Skeletal muscle satellite cell (primary cell): Measurements from ENCODE around the gene CENATAC.
"Not testable (repeated sequence)": the region's sequence is repeated elsewhere in the genome, so short reads cannot be mapped to it uniquely, and the experiment has no call there.

Experiments used
- H3K27me3 ChIP-seq: 2 replicates; pipeline ENCODE4 v1.7.0; 2013; ENCODE audit warnings: low read length; ENCODE audit not compliant: control insufficient read depth, insufficient read depth
- H3K36me3 ChIP-seq: 2 replicates; pipeline ENCODE4 v1.7.0; 2013; ENCODE audit warnings: mild to moderate bottlenecking, control low read depth, low read length; ENCODE audit not compliant: insufficient read depth
- H3K4me1 ChIP-seq: 2 replicates; pipeline ENCODE4 v1.7.0; 2013; ENCODE audit warnings: low read length; ENCODE audit not compliant: control insufficient read depth, insufficient read depth
- H3K4me2 ChIP-seq: 2 replicates; pipeline ENCODE4 v1.7.0; 2013; ENCODE audit warnings: mild to moderate bottlenecking, low read length
- H3K4me3 ChIP-seq: 2 replicates; pipeline ENCODE4 v1.7.0; 2013; ENCODE audit warnings: low read length
- H3K9ac ChIP-seq: 2 replicates; pipeline ENCODE4 v1.7.0; 2013; ENCODE audit warnings: mild to moderate bottlenecking, low read depth, low read length, moderate library complexity
- H3K9me3 ChIP-seq: replicated peaks from 2 replicates; pipeline ENCODE4 v1.7.0; 2013; ENCODE audit warnings: mild to moderate bottlenecking, control low read depth, low read length

CENATAC gene

GRCh38 chr11:118998822-118999221 is 884 bp downstream of the CENATAC start:
- Histone ChIP-seq H3K9me3 (no peaks in the 10 kb centered on the region), H3K9ac (peak overlapping the region; percentile 86), H3K27me3 (no peaks in the 10 kb centered on the region), H3K4me3 (peak overlapping the region; percentile 89), H3K4me2 (peak overlapping the region; percentile 94), H3K36me3 (peaks cover 28% of the 10 kb centered on the region), H3K4me1 (peaks cover 27% of the 10 kb centered on the region)

GRCh38 chr11:119000906-119001305 is 3.0 kb downstream of the CENATAC start:
- Histone ChIP-seq H3K4me1 (peaks cover 27% of the 10 kb centered on the region), H3K4me2 (no peak overlapping the region), H3K4me3 (no peak overlapping the region), H3K36me3 (peaks cover 37% of the 10 kb centered on the region), H3K9me3 (no peaks in the 10 kb centered on the region), H3K27me3 (no peaks in the 10 kb centered on the region), H3K9ac (no peak overlapping the region)

GRCh38 chr11:119006656-119007055 is 8.7 kb downstream of the CENATAC start:
- no peak overlapping the region for H3K4me3 ChIP-seq
- no peaks in the 10 kb centered on the region for H3K9me3 ChIP-seq
- H3K36me3 ChIP-seq, result peaks cover 36% of the 10 kb centered on the region
- no peak overlapping the region for H3K9ac ChIP-seq
- H3K27me3 ChIP-seq, result no peaks in the 10 kb centered on the region
- H3K4me2 ChIP-seq, result no peak overlapping the region
- no peaks in the 10 kb centered on the region for H3K4me1 ChIP-seq

- no peaks in the 10 kb centered on the region for H3K27me3 ChIP-seq
- H3K4me3 ChIP-seq, result no peak overlapping the region
- peaks cover 53% of the 10 kb centered on the region for H3K36me3 ChIP-seq
- H3K4me2 ChIP-seq, result no peak overlapping the region
- peaks cover 6% of the 10 kb centered on the region for H3K4me1 ChIP-seq
- H3K9me3 ChIP-seq, result no peaks in the 10 kb centered on the region
- no peak overlapping the region for H3K9ac ChIP-seq
These were observed 13.6 kb downstream of the CENATAC start for GRCh38 chr11:119011476-119012053.

- Histone ChIP-seq H3K4me1 (peaks cover 11% of the 10 kb centered on the region), H3K9ac (no peak overlapping the region), H3K36me3 (peaks cover 56% of the 10 kb centered on the region)
These were observed 14.8 kb downstream of the CENATAC start for GRCh38 chr11:119012629-119013170.

GRCh38 chr11:119014209-119014924 is 16.4 kb downstream of the CENATAC start:
- Histone ChIP-seq H3K9ac (no peak overlapping the region), H3K36me3 (peaks cover 53% of the 10 kb centered on the region), H3K9me3 (no peaks in the 10 kb centered on the region), H3K27me3 (no peaks in the 10 kb centered on the region), H3K4me1 (peaks cover 11% of the 10 kb centered on the region), H3K4me3 (no peak overlapping the region), H3K4me2 (no peak overlapping the region)

More at GRCh38 chr11:119012629-119013170, 14.8 kb downstream of the CENATAC start:
- Histone ChIP-seq H3K9me3 (no peaks in the 10 kb centered on the region), H3K27me3 (no peaks in the 10 kb centered on the region), H3K4me3 (no peak overlapping the region), H3K4me2 (no peak overlapping the region)

- no peaks in the 10 kb centered on the region for H3K9me3 ChIP-seq
- H3K4me3 ChIP-seq, result no peak overlapping the region
- H3K4me2 ChIP-seq, result no peak overlapping the region
- no peak overlapping the region for H3K9ac ChIP-seq
- H3K36me3 ChIP-seq, result peaks cover 52% of the 10 kb centered on the region
- no peaks in the 10 kb centered on the region for H3K27me3 ChIP-seq
- peaks cover 14% of the 10 kb centered on the region for H3K4me1 ChIP-seq
These were observed 17.2 kb downstream of the CENATAC start for GRCh38 chr11:119015054-119015611.

- H3K36me3 ChIP-seq, result peaks cover 46% of the 10 kb centered on the region
- peak overlapping the region; percentile 76 for H3K4me3 ChIP-seq
- H3K4me2 ChIP-seq, result peak overlapping the region; percentile 74
- peaks cover 15% of the 10 kb centered on the region for H3K4me1 ChIP-seq
- H3K27me3 ChIP-seq, result no peaks in the 10 kb centered on the region
- H3K9ac ChIP-seq, result peak overlapping the region; percentile 92
- no peaks in the 10 kb centered on the region for H3K9me3 ChIP-seq
These were observed 18.5 kb downstream of the CENATAC start for GRCh38 chr11:119016216-119017009.

- Histone ChIP-seq H3K4me1 (peaks cover 15% of the 10 kb centered on the region), H3K4me3 (peak overlapping the region; percentile 76), H3K4me2 (peak overlapping the region; percentile 74), H3K36me3 (peaks cover 48% of the 10 kb centered on the region), H3K9ac (peak overlapping the region; percentile 92)
- H3K9me3 ChIP-seq, H3K27me3 ChIP-seq: not testable (repeated sequence)
These were observed 19.4 kb downstream of the CENATAC start for GRCh38 chr11:119017377-119017776.

GRCh38 chr11:119018074-119018938 is 20.4 kb downstream of the CENATAC start, which contains the start of the genes RPS25 and TRAPPC4:
RPS25 (minus strand) TSS chr11:119018343; CDS start chr11:119018284, 59 bp downstream.
TRAPPC4 (plus strand) TSS chr11:119018766; CDS start chr11:119018796, 30 bp downstream.
- Histone ChIP-seq H3K36me3 (peaks cover 46% of the 10 kb centered on the region), H3K4me1 (peaks cover 15% of the 10 kb centered on the region), H3K4me2 (peak within 1 kb of the TSS; percentile 92)

More at GRCh38 chr11:119018074-119018938, 20.4 kb downstream of the CENATAC start, which contains the start of the genes RPS25 and TRAPPC4:
- peak within 1 kb of the TSS; percentile 92 for H3K9ac ChIP-seq
- H3K27me3 ChIP-seq, result no peaks in the 10 kb centered on the region
- H3K4me3 ChIP-seq, result peak within 1 kb of the TSS; percentile 76
- H3K9me3 ChIP-seq, result no peaks in the 10 kb centered on the region
